Lung (tissue), 12 donors: Measurements from ENCODE around the gene PTPRN2. TPM values are rescaled to one million over a fixed set of nuclear protein-coding genes. Genes with fewer than 3 reads are reported as not detected.

Experiments used
- ATAC-seq: fragments of 200-7000 bp; cut with Tn5 transposase; one replicate; pipeline ENCODE4 v1.9.1; 2020; ENCODE audit warnings: moderate number of reproducible peaks; ENCODE audit not compliant: insufficient read depth, low FRiP score
- DNase-seq, 3 donors: peaks; one replicate each; pipeline ENCODE4 v3.0.0-alpha.2; 2013 to 2017
- H3K27ac ChIP-seq, 2 donors: one replicate each; pipeline ENCODE4 v1.5.1; 2013; ENCODE audit warnings: mild to moderate bottlenecking in 2 of 2, moderate library complexity in 2 of 2, control low read depth in 1 of 2, inconsistent platforms in 1 of 2, low read depth in 1 of 2, low read length in 1 of 2
- H3K27me3 ChIP-seq, 3 donors: one replicate each; pipeline ENCODE4 v1.5.1; 2013; ENCODE audit warnings: low read length in 2 of 3; ENCODE audit not compliant: control insufficient read depth in 3 of 3, insufficient read depth in 3 of 3
- H3K36me3 ChIP-seq, 4 donors: one replicate each; pipeline ENCODE4 v1.5.1; 2013; ENCODE audit warnings: low read length in 4 of 4, mild to moderate bottlenecking in 1 of 4, moderate library complexity in 1 of 4; ENCODE audit not compliant: control insufficient read depth in 4 of 4, insufficient read depth in 4 of 4
- H3K4me1 ChIP-seq, 5 donors: one replicate each; pipeline ENCODE4 v1.5.1; 2013; ENCODE audit warnings: low read length in 5 of 5, mild to moderate bottlenecking in 2 of 5, moderate library complexity in 1 of 5; ENCODE audit not compliant: control insufficient read depth in 5 of 5, insufficient read depth in 5 of 5
- H3K4me3 ChIP-seq: one replicate; pipeline ENCODE4 v1.5.1; 2013; ENCODE audit warnings: mild to moderate bottlenecking, control low read depth, moderate library complexity
- H3K9ac ChIP-seq, 2 donors: one replicate each; pipeline ENCODE4 v1.5.1; 2013; ENCODE audit warnings: low read length in 2 of 2, control low read depth in 1 of 2; ENCODE audit not compliant: insufficient read depth in 1 of 2
- H3K9me3 ChIP-seq, 4 donors: one replicate each; pipeline ENCODE4 v1.5.1; 2013; ENCODE audit warnings: low read length in 3 of 4, mild to moderate bottlenecking in 1 of 4, moderate library complexity in 1 of 4; ENCODE audit not compliant: control insufficient read depth in 4 of 4, insufficient read depth in 3 of 4
- WGBS, 2 donors: extraction: QIAGEN DNeasy Blood & Tissue Kit; methylation state at CpG; one replicate each; pipeline ENCODE4 v1.1.7; 2013; 5-methylcytosine and 5-hydroxymethylcytosine counted together
- polyA plus RNA-seq, 2 donors: library from polyadenylated mRNA; stranded (reverse); fragments of 200-250 nt; gene quantifications; one replicate each; pipeline ENCODE4 v1.2.1, GENCODE V29; 2013
- total RNA-seq, 2 donors: library from RNA; depleted of rRNA in 1 of 2; stranded (reverse); fragments of >200 nt in 1 of 2; gene quantifications; one replicate each; pipeline ENCODE4 v1.2.1, GENCODE V29; 2014 to 2021
- TF ChIP-seq, protein P1 (sequence below): IDR thresholded peaks from 2 replicates; pipeline ENCODE4 v1.5.1; 2012; ENCODE audit warnings: mild to moderate bottlenecking; ENCODE audit errors: control extremely low read depth, extremely low read depth
- donor health status: control.
- donor health status: control.
- donor health status: Bipolar disorder and iron deficiency.
- donor health status: healthy.
- donor health status: DM: yes; HTN: yes; CAD: no.

The PTPRN2 gene
- total and polyA plus RNA-seq, 4 donors = 2.1 to 7.4 (median 4.4) TPM

DNA sequence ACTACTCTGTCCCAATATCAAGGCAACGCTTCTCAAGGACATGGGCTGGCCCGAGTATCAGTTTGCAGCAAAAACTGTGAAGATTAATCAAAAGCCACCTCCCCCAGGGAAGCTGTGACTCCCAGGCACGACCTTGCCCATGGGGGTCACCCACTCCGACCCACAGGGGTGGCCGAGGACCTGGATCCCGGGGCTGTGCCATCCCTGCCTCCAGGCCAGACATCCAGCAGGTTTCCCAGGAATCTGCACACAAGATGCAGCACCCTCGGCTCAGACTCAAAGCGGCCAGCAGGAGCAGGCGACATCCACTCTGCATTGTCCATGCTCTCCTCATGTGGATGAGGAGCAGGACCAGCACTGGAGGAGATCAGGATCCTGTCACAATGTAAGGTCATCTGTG, 39.8 kb downstream of the PTPRN2 start:
- DNase-seq (no peak), ATAC-seq (no peak)
- Histone ChIP-seq H3K4me3 (no peak overlapping the region), H3K9me3 (peaks cover 0 to 2% (median 0%) of the 10 kb centered on the region in 4 donors), H3K9ac (no peak overlapping the region), H3K36me3 (no peaks in the 10 kb centered on the region), H3K27ac (no peak overlapping the region), H3K27me3 (no peaks in the 10 kb centered on the region), H3K4me1 (peaks cover 0 to 21% (median 0%) of the 10 kb centered on the region in 5 donors)
- 84 to 92% methylated on average over 9 of the region's 9 CpGs for WGBS, 2 donors
- TF ChIP-seq, protein P1, sequence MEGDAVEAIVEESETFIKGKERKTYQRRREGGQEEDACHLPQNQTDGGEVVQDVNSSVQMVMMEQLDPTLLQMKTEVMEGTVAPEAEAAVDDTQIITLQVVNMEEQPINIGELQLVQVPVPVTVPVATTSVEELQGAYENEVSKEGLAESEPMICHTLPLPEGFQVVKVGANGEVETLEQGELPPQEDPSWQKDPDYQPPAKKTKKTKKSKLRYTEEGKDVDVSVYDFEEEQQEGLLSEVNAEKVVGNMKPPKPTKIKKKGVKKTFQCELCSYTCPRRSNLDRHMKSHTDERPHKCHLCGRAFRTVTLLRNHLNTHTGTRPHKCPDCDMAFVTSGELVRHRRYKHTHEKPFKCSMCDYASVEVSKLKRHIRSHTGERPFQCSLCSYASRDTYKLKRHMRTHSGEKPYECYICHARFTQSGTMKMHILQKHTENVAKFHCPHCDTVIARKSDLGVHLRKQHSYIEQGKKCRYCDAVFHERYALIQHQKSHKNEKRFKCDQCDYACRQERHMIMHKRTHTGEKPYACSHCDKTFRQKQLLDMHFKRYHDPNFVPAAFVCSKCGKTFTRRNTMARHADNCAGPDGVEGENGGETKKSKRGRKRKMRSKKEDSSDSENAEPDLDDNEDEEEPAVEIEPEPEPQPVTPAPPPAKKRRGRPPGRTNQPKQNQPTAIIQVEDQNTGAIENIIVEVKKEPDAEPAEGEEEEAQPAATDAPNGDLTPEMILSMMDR = no peak

DNA sequence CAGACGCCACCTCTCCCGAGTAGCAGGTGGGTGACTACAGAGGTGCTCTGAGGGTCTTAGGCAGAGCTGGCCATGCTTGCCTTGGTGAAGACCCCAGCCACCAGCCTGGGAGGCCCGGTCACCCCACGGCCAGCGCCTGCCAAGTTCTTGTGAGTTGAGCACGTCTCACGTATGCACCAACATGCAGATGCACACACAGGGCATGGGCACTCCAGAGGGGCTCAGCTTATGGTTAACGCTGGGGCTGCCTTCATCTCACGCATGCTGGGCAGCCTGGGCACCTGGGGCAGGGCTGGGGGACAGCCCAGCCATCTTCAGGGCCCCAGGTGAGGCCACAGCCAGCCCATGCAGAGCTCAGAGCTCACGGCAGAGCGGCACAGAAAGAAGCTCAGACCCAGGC, 41.0 kb downstream of the PTPRN2 start:
- TF ChIP-seq, protein P1 = no peak
- peaks cover 0 to 21% (median 0%) of the 10 kb centered on the region in 5 donors for H3K4me1 ChIP-seq
- DNase-seq = no peak
- no peak overlapping the region for H3K27ac ChIP-seq
- no peaks in the 10 kb centered on the region for H3K27me3 ChIP-seq
- no peak overlapping the region for H3K4me3 ChIP-seq
- H3K9me3 ChIP-seq = peaks cover 0 to 2% (median 0%) of the 10 kb centered on the region in 4 donors
- no peaks in the 10 kb centered on the region for H3K36me3 ChIP-seq
- no peak for ATAC-seq
- WGBS, 2 donors = 94 to 96% methylated on average over 11 of the region's 11 CpGs
- H3K9ac ChIP-seq = no peak overlapping the region

DNA sequence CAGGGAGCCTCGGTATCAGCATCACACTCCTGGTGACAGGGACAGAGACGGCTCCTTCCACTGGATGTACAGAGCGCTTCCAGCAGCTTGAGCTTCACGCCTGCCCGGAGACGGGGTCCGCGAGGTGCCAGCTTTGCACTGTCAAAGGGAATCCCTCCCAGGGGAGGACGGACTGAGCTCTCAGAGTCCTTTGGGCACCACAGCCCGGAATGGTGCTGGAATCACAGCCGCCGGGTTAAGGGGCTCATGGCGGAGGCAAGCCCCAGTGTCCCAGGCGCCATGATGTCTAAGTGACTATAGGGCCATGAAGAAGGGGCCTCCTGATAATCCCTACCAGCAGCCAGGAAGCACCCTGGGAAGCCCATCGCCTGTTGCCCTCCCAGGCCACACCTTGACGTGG, 41.4 kb downstream of the PTPRN2 start:
- TF ChIP-seq, protein P1 = no peak
- Histone ChIP-seq H3K27me3 (no peaks in the 10 kb centered on the region), H3K27ac (no peak overlapping the region), H3K9ac (no peak overlapping the region), H3K4me3 (no peak overlapping the region), H3K4me1 (peaks cover 0 to 21% (median 0%) of the 10 kb centered on the region in 5 donors), H3K9me3 (peaks cover 0 to 2% (median 0%) of the 10 kb centered on the region in 4 donors), H3K36me3 (no peaks in the 10 kb centered on the region)
- DNase-seq = no peak
- ATAC-seq = no peak
- 94% methylated on average over 16 of the region's 16 CpGs for WGBS, 2 donors

DNA sequence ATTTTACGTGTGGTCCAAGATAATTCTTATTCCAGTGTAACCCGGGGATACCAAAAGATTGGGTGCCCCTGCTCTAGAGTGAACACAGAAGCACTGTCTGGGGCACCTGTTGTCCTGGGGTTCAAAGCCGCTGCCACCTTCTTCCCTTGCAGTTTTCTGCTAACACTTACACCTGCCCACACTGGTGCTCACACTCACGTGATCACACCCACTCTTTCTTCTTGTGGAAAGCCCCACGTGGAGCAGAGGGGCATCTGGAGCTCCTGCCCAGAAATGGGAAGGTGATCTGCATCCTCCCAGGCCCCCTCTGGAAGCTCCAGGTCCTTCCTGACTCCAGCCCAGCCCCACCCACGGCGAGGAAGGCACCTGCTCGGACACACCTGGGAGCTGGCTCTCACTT, 42.9 kb downstream of the PTPRN2 start:
- Histone ChIP-seq H3K9me3 (peaks cover 0 to 2% (median 0%) of the 10 kb centered on the region in 4 donors), H3K9ac (no peak overlapping the region), H3K27ac (no peak overlapping the region), H3K36me3 (no peaks in the 10 kb centered on the region), H3K27me3 (no peaks in the 10 kb centered on the region), H3K4me3 (no peak overlapping the region), H3K4me1 (peaks cover 0 to 18% (median 0%) of the 10 kb centered on the region in 5 donors)
- DNase-seq (no peak), ATAC-seq (no peak)
- TF ChIP-seq, protein P1 = no peak
- 84 to 91% methylated on average over 8 of the region's 8 CpGs for WGBS, 2 donors
